ENCODE data around the gene NUTM1. TPM values are rescaled to one million over a fixed set of nuclear protein-coding genes. Genes with fewer than 3 reads are reported as not detected.
"Not testable (repeated sequence)": the region's sequence is repeated elsewhere in the genome, so short reads cannot be mapped to it uniquely, and the experiment has no call there.

The NUTM1 gene
- polyA plus RNA-seq, 1 experiment, result not detected

GRCh38 chr15:34349769-34350168 is 6.7 kb downstream of the NUTM1 start:
- no peaks in the 10 kb centered on the region for H3K27me3 ChIP-seq (ENCODE audit: control insufficient read depth, insufficient read depth, low read length)
- no peak overlapping the region for H3K4me3 ChIP-seq (ENCODE audit: low read depth, low read length)
- ChIA-PET POLR2A (no interaction called here), CTCF (interaction anchor here (0.6 kb wide), 1 partner anchor 140 kb away, joined by 3 read pairs; the partner anchor contains the start of gene KATNBL1)
- H3K9me3 ChIP-seq (ENCODE audit: control insufficient read depth, insufficient read depth, low read length), result no peaks in the 10 kb centered on the region
- no peak for DNase-seq (ENCODE audit: low read depth, low spot score)
- TF ChIP-seq CTCF (IDR thresholded peaks at IDR 0.05; ENCODE audit: low read depth, low read length), result no peak
- no peak overlapping the region for H3K27ac ChIP-seq (ENCODE audit: low read depth, low read length)

- not testable (repeated sequence) for H3K27ac ChIP-seq (ENCODE audit: low read depth, low read length); H3K27me3 ChIP-seq (ENCODE audit: control insufficient read depth, insufficient read depth, low read length); DNase-seq (ENCODE audit: low read depth, low spot score); H3K9me3 ChIP-seq (ENCODE audit: control insufficient read depth, insufficient read depth, low read length); H3K4me3 ChIP-seq (ENCODE audit: low read depth, low read length)
- POLR2A ChIA-PET, result interaction anchor here (0.6 kb wide), 1 partner anchor 10 kb away, joined by 3 read pairs; the partner anchor contains the start of gene NOP10
- CTCF ChIA-PET, result interaction anchor here (2.8 kb wide), 1 partner anchor 14 kb away, joined by 7 read pairs; the partner anchor contains the start of gene LPCAT4
Observed at GRCh38 chr15:34352996-34353395, 9.9 kb downstream of the NUTM1 start.

DNA sequence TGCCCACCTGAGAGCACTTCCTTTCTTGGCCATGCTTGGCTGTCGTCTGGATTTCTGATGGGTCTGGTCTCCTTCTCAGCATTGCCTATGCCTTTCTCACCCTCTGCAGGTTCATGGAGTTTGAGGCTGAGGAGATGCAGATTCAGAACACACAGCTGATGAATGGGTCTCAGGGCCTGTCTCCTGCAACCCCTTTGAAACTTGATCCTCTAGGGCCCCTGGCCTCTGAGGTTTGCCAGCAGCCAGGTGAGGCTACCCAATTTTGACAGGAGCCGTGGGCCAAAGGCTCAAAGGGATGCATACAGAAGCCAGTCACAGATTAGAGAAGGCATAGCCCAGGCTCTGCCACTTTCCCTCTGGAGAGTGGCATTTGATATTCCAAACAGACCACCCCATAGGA is 10.5 kb downstream of the NUTM1 start:
- ChIA-PET CTCF (interaction anchor here (2.2 to 2.8 kb wide), 2 partner anchors 10 to 13 kb away, joined by 7 read pairs; partner anchors contain the start of genes LPCAT4, NOP10 and NUTM1), POLR2A (no interaction called here)
- no peaks in the 10 kb centered on the region for H3K9me3 ChIP-seq (ENCODE audit: control insufficient read depth, insufficient read depth, low read length)
- no peak overlapping the region for H3K4me3 ChIP-seq (ENCODE audit: low read depth, low read length)
- H3K27me3 ChIP-seq (ENCODE audit: control insufficient read depth, insufficient read depth, low read length), result no peaks in the 10 kb centered on the region
- DNase-seq (ENCODE audit: low read depth, low spot score), result no peak
- H3K27ac ChIP-seq (ENCODE audit: low read depth, low read length), result no peak overlapping the region
- no peak for TF ChIP-seq CTCF (IDR thresholded peaks at IDR 0.05; ENCODE audit: low read depth, low read length)

GRCh38 chr15:34354286-34354685 is 11.2 kb downstream of the NUTM1 start:
- Histone ChIP-seq H3K27ac (ENCODE audit: low read depth, low read length) (no peak overlapping the region), H3K9me3 (ENCODE audit: control insufficient read depth, insufficient read depth, low read length) (no peaks in the 10 kb centered on the region), H3K27me3 (ENCODE audit: control insufficient read depth, insufficient read depth, low read length) (no peaks in the 10 kb centered on the region), H3K4me3 (ENCODE audit: low read depth, low read length) (no peak overlapping the region)
- ChIA-PET CTCF (interaction anchor here (1.1 to 2.8 kb wide), 3 partner anchors 11 to 113 kb away, joined by 3 to 7 read pairs (median 7); partner anchors contain the start of genes LPCAT4, NOP10 and NUTM1), POLR2A (no interaction called here)
- no peak for TF ChIP-seq CTCF (IDR thresholded peaks at IDR 0.05; ENCODE audit: low read depth, low read length)
- no peak for DNase-seq (ENCODE audit: low read depth, low spot score)

GRCh38 chr15:34355241-34355640 is 12.1 kb downstream of the NUTM1 start:
- no peak overlapping the region for H3K4me3 ChIP-seq (ENCODE audit: low read depth, low read length)
- CTCF ChIA-PET, result interaction anchor here (1.1 to 2.2 kb wide), 2 partner anchors 12 to 114 kb away, joined by 3 to 7 read pairs; partner anchors contain the start of genes NOP10 and NUTM1
- POLR2A ChIA-PET, result no interaction called here

More at GRCh38 chr15:34355241-34355640, 12.1 kb downstream of the NUTM1 start:
- no peaks in the 10 kb centered on the region for H3K9me3 ChIP-seq (ENCODE audit: control insufficient read depth, insufficient read depth, low read length)
- no peak for TF ChIP-seq CTCF (IDR thresholded peaks at IDR 0.05; ENCODE audit: low read depth, low read length)
- H3K27ac ChIP-seq (ENCODE audit: low read depth, low read length), result no peak overlapping the region
- no peak for DNase-seq (ENCODE audit: low read depth, low spot score)
- no peaks in the 10 kb centered on the region for H3K27me3 ChIP-seq (ENCODE audit: control insufficient read depth, insufficient read depth, low read length)
